Breast epithelium (tissue), 3 donors: Measurements from ENCODE around the gene EIPR1.

Experiments
- CTCF ChIP-seq, 3 donors: fragments of 450-650 bp; IDR thresholded peaks; one replicate each; pipeline ENCODE4 v1.5.1; 2016 to 2017; ENCODE audit warnings: antibody characterized with exemption in 3 of 3, mild to moderate bottlenecking in 3 of 3, moderate library complexity in 3 of 3
- POLR2A ChIP-seq: fragments of 450-650 bp; IDR thresholded peaks from one replicate; pipeline ENCODE4 v1.6.1; 2016; ENCODE audit warnings: antibody characterized with exemption, mild to moderate bottlenecking, moderate library complexity
- POLR2AphosphoS5 ChIP-seq, 3 donors: sonication (generic); formaldehyde crosslinking; IDR thresholded peaks; one replicate each; pipeline ENCODE4 v1.6.1; 2017; ENCODE audit warnings: antibody characterized with exemption in 3 of 3

- no peak for TF ChIP-seq POLR2A
- no peak for TF ChIP-seq POLR2AphosphoS5 (IDR thresholded peaks at IDR 0.05)
- no peak for TF ChIP-seq CTCF (IDR thresholded peaks at IDR 0.05)
Measured at GRCh38 chr2:3183766-3184165, 193.9 kb downstream of the EIPR1 start.
